Posterior vena cava (tissue), 2 donors: ENCODE results near the gene ZNF444. TPM values are rescaled to one million over a fixed set of nuclear protein-coding genes. Genes with fewer than 3 reads are reported as not detected.

Source experiments
- DNase-seq: peaks from one replicate; pipeline ENCODE4 v3.0.0-alpha.2; 2020; ENCODE audit warnings: low spot score
- intact Hi-C, 2 donors: fragments of 100-400 bp; cut with DNase I; formaldehyde crosslinking; loops; one replicate each; pipeline versions ENCODE4 v1.14.1 to v1.14.2; 2022 to 2023
- total RNA-seq, 2 donors: library from RNA; stranded (reverse); fragmentation: NEBNext Ultra II Directional; extraction: Animal tissue kit (Norgen Biotek cat#: 25700); gene quantifications; one replicate each; pipeline ENCODE4 v1.2.1, GENCODE V29; 2021
- donor health status: DM: yes; HTN: yes; CAD: no.
- donor health status: DM: yes; HTN: yes; CAD: no.

Gene ZNF444
- total RNA-seq, 2 donors from 2014 or later = 17.8 to 23.8 TPM

- DNase-seq = no peak
- intact Hi-C loops = no loop called here
Observed at GRCh38 chr19:56119582-56119978, 21.5 kb upstream of the ZNF444 start.

DNA sequence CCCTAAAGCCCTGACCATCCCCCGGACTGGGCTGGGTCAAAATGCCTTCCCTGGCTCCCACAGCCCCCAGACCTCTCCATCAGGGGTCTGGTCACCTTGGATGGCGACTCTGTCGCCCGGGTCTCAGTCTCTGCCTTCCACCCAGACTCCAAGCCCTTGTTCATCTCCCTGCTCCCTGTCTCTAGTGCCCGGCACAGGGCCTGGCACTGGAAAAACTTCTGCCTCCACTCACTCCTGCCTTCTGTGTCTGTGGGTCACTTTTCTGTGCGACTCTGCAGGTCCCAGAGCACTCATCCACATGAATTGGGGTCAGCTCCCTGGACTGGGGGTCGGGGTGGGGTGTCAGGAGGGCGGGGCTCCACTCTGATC lies 21.1 kb upstream of the ZNF444 start:
- intact Hi-C loops = no loop called here
- no peak for DNase-seq

DNA sequence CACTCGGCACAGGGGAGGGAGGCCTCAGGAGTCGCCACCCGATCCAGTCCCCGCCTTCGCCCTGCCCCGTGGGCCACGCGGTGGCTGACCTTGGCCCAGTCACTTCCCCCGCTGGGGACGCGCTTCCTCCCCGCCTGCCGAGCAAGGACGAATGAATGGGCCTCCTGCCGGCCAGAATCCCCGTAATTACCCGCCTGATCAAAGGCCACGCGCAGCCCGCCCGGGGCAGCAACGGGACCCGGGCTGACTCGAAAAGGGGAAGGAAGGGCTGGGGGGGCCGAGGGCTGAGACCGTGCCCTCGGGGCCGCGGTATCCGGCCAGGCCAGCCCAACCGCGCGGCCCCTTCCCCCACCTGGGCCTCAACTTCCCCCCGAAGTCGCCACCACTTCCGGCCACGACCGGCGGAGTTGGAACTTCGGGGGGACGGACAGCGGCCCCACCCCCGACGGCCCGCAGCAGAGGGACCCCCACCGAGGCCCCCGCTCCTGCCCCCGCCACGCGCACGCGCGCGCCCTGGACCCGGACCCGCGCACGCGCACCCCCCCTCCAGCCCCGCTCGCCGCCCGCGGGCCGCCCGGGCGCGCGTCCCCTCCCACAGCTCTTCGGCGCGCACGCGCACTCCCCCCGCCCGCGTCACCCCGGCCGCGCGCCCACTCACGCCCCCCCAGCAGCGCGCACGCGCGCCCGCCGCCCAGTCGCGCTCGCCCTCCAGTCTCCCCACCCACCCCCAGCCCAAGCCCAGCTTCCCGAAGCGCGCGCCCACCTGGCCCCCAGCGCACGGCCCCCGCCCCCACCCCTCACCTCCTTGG lies 20.5 kb upstream of the ZNF444 start:
- DNase-seq = peak; percentile 95
- intact Hi-C loops = no loop called here

GRCh38 chr19:56121180-56122167 lies 19.6 kb upstream of the ZNF444 start, which contains the start of gene ZNF787:
ZNF787 (minus strand) TSS chr19:56121295; CDS start chr19:56103217, 18,078 bp downstream.
- intact Hi-C loops = no loop called here
- peak; percentile 100 for DNase-seq

DNA sequence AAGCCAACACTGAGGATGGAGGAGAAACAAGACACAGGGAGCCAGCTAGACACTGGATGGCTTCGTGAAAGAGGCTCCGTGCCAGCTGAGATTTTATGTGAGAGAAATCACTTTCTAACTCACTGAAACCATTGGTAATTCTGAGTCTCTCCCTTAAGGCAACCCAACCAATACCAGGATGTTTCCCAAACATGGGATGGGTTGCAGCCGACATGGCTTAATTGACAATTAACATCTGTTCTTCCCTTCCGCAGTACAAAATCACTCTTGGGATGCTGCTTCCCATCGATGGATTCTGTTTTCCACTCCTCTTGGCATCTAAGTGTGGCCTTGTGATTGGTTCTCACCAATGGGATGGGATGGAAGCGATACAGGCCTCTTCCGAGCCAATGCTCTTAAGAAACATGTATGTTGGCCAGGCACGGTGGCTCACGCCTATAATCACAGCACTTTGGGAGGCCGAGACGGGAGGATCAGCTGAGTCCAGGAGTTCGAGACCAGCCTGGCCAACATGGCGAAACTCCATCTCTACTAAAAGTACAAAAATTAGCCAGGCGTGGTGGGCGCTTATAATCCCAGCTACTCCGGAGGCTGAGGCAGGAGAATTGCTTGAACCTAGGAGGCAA lies 17.7 kb upstream of the ZNF444 start:
- intact Hi-C loops = no loop called here
- DNase-seq = no peak

DNA sequence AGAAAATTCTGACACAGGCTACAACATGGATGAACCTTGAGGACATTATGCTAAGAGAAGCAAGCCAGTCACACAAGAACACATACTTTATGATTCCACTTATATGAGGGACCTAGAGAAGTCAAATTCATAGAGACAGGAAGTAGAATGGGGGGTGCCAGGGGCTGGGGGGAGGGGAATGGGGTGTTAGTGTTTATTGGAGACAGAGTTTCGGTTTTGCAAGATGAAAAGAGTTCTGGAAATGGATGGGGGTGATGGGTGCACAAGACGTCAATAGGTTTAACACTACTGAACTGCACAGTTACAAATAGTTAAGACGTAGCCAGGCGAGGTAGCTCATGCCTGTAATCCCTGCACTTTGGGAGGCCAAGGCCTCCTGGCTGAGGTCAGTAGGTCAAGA lies 16.5 kb upstream of the ZNF444 start:
- DNase-seq = no peak
- intact Hi-C loops = no loop called here

GRCh38 chr19:56125806-56126590 lies 15.1 kb upstream of the ZNF444 start:
- DNase-seq = no peak
- intact Hi-C loops = no loop called here

- intact Hi-C loops = no loop called here
- no peak for DNase-seq
Observed at GRCh38 chr19:56126983-56127780, 13.9 kb upstream of the ZNF444 start.

- intact Hi-C loops = no loop called here
- no peak for DNase-seq
Observed at GRCh38 chr19:56130006-56130405, 11.1 kb upstream of the ZNF444 start.

GRCh38 chr19:56131651-56132050 lies 9.4 kb upstream of the ZNF444 start:
- DNase-seq = no peak
- intact Hi-C loops = no loop called here

DNA sequence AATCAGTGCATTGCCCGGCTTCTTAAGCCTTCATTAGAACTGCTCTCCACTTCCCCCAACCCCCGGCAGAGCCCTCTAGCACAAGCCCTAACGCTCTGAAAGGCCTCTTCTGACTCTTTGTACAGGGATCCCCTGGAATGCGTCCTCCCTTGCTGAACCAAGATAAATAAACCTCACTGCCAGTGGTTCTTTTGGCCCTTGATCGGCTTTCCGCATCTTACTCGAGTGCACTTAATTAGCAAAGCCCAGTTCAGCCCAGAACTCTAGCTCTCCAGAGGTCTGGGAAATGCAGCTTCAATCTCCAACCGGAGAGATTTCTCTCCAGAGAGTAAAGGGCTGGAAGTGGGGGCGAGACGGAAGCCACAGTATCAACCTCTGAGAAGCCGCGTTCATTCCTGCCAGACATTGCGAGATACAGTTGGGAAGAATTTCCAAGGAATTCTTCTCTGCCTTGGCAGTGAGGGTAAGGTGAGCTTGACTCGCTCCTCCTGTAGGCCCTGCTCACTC lies 8.7 kb upstream of the ZNF444 start:
- intact Hi-C loops = no loop called here
- DNase-seq = no peak

DNA sequence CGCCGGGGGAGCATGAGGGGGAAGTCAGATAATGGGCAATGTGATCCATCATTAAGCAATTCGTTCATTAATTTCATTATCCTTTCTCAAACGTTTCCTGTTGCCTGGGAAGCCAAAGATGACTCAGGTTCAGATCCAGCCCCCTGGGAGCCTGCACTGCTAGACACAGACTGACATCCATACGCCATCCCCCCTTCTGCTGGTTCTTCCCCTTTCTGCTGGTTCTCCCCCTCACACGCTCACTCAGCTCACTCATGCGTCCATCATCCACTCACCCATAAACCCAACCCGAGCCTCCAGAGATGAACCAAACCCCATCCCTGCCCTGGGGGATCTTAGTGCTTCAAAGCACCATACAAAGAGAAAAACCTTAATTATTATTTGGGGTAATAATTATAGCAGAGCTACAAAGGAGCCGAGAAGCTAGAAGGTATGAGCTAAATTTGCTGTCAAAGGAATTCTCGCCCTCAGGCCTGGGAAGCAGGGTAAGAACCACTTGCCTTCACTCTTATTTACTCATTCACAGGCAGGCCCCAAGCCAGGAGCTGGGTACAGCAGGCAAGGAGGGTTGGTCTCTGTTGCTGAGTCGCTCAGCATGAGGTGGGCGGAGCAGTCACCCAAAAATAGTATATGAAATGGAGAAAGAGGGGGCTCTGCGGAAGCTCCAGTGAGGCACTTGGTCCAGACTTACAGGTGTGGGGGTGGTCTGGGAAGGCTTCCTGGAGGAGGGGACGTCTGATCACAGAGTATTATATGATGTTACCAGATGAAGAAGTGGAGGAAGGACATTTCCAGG lies 7.0 kb upstream of the ZNF444 start:
- intact Hi-C loops = no loop called here
- no peak for DNase-seq

- DNase-seq = no peak
- intact Hi-C loops = no loop called here
Observed at GRCh38 chr19:56134654-56134921, 6.5 kb upstream of the ZNF444 start.

- intact Hi-C loops = no loop called here
- no peak for DNase-seq
Observed at GRCh38 chr19:56136362-56136761, 4.7 kb upstream of the ZNF444 start.

- DNase-seq = no peak
- intact Hi-C loops = no loop called here
Observed at GRCh38 chr19:56137405-56137804, 3.7 kb upstream of the ZNF444 start.

DNA sequence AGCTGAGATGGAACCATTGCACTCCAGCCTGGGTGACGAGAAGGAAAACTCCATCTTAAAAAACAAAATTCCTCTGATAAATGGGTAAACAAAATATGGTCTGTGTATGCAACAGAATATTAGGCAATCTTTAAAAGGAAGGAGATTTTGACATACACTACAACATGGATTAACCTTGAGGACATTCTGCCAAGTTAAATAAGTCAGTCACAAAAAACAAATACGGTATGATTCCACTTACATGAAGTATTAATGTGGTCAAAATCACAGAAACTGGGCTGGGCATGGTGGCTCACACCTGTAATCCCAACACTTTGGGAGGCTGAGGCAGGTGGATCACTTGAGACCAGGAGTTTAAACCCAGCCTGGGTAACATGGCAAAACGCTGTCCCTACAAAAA lies 3.0 kb upstream of the ZNF444 start:
- intact Hi-C loops = no loop called here
- no peak for DNase-seq

- no peak for DNase-seq
- intact Hi-C loops = no loop called here
Observed at GRCh38 chr19:56139847-56140582, 1.1 kb upstream of the ZNF444 start.
